HepG2 (cell line): ENCODE results near the gene MCC. TPM values are rescaled to one million over a fixed set of nuclear protein-coding genes. Genes with fewer than 3 reads are reported as not detected.

Experiments used
- ATAC-seq: fragments of 200-7000 bp; cut with Tn5 transposase; 3 replicates; pipeline ENCODE4 v1.9.1; 2020; ENCODE audit warnings: mild to moderate bottlenecking, moderate library complexity
- BruUV-seq: library from RNA; stranded (reverse); fragments of 400-500 nt; replicated peaks from 2 replicates; lab custom pipeline; 2021; lab: Mats Ljungman, UMichigan
- CTCF ChIA-PET: fragments of 300-600 bp; formaldehyde crosslinking; extraction: SDS; loops from one replicate; lab custom pipeline; 2021; ENCODE audit warnings: low total read pairs, inconsistent platforms, low intra/inter-chr PET ratio; lab: Yijun Ruan, JAX
- POLR2A ChIA-PET: fragments of 350-600 bp; sonication (Branson Sonifier 250); formaldehyde crosslinking; loops from one replicate; lab custom pipeline; 2020; ENCODE audit warnings: antibody characterized with exemption, inconsistent platforms; lab: Yijun Ruan, JAX
- DNase-seq: peaks from one replicate; pipeline ENCODE4 v3.0.0-alpha.2; 2015; ENCODE audit warnings: low spot score
- FAIRE-seq: peaks from 3 replicates; lab custom pipeline; 2011; peaks lifted over from hg19 to GRCh38; lab: Jason Lieb, UNC
- H2AFZ ChIP-seq: one replicate; pipeline ENCODE4 v1.6.1; 2011; ENCODE audit warnings: low read length, inconsistent platforms
- H3K27ac ChIP-seq: fragments of 300-600 bp; 3 replicates; pipeline ENCODE4 v1.8.0; 2011; ENCODE audit warnings: mixed run types, mild to moderate bottlenecking, mixed read lengths, low read length, inconsistent platforms; ENCODE audit not compliant: insufficient read depth; ENCODE audit errors: extremely low read length
- H3K27me3 ChIP-seq, 2 experiments: fragments of 200-600 bp in 1 of 2; 2 replicates in 1 of 2; 3 replicates in 1 of 2; pipeline versions ENCODE4 v1.6.0 to v1.8.0; 2011; ENCODE audit warnings: low read length in 2 of 2, mild to moderate bottlenecking in 2 of 2, moderate library complexity in 2 of 2, inconsistent platforms in 1 of 2; ENCODE audit not compliant: insufficient read depth in 2 of 2, control insufficient read depth in 1 of 2
- H3K36me3 ChIP-seq, 2 experiments: fragments of 200-600 bp in 1 of 2; replicated peaks in 1 of 2; 2 replicates in 1 of 2; 3 replicates in 1 of 2; pipeline versions ENCODE4 v1.5.1 to v1.8.0; 2011; ENCODE audit warnings: low read length in 2 of 2, inconsistent platforms in 1 of 2; ENCODE audit not compliant: insufficient read depth in 2 of 2, control insufficient read depth in 1 of 2
- H3K4me1 ChIP-seq: 2 replicates; pipeline ENCODE4 v1.5.1; 2012; ENCODE audit warnings: low read length, inconsistent platforms; ENCODE audit not compliant: insufficient read depth
- H3K4me2 ChIP-seq: 2 replicates; pipeline ENCODE4 v1.6.0; 2011; ENCODE audit warnings: low read depth, low read length, inconsistent platforms
- H3K4me3 ChIP-seq, 3 experiments: fragments of 200-600 bp in 1 of 3; sonication (generic), shearing (Covaris generic) in 1 of 3; replicated peaks in 1 of 3; 2 replicates each; pipeline ENCODE4 v1.5.1; 2011 to 2016; ENCODE audit warnings: low read length in 3 of 3, inconsistent platforms in 2 of 3, low read depth in 2 of 3, mild to moderate bottlenecking in 2 of 3, control low read depth in 1 of 3, mixed read lengths in 1 of 3; ENCODE audit not compliant: insufficient read depth in 1 of 3
- H3K79me2 ChIP-seq: one replicate; pipeline ENCODE4 v1.6.1; 2011; ENCODE audit warnings: low read length, inconsistent platforms; ENCODE audit not compliant: insufficient read depth
- H3K9ac ChIP-seq: 2 replicates; pipeline ENCODE4 v1.6.0; 2011; ENCODE audit warnings: mild to moderate bottlenecking, low read depth, low read length, inconsistent platforms; ENCODE audit not compliant: insufficient read depth
- H3K9me3 ChIP-seq: 2 replicates; pipeline ENCODE4 v1.5.1; 2012; ENCODE audit warnings: mild to moderate bottlenecking, low read length
- H4K20me1 ChIP-seq: 2 replicates; pipeline ENCODE4 v1.6.0; 2011; ENCODE audit warnings: inconsistent platforms, mild to moderate bottlenecking, low read length, moderate library complexity; ENCODE audit not compliant: insufficient read depth
- CREBL2 ChIP-seq: sonication (generic); formaldehyde crosslinking; IDR thresholded peaks from 2 replicates; pipeline ENCODE4 v1.8.1; 2023; ENCODE audit warnings: missing genetic modification reagents, mild to moderate bottlenecking, borderline replicate concordance
- DNMT1 ChIP-seq: sonication (generic); formaldehyde crosslinking; IDR thresholded peaks from 2 replicates; pipeline ENCODE4 v1.5.1; 2020; ENCODE audit warnings: mild to moderate bottlenecking, missing genetic modification reagents
- HBP1 ChIP-seq: IDR thresholded peaks from 2 replicates; pipeline ENCODE4 v1.6.1; 2016; ENCODE audit warnings: low read depth, control low read depth
- HHEX ChIP-seq: IDR thresholded peaks from 2 replicates; pipeline ENCODE4 v1.6.1; 2016; ENCODE audit warnings: control low read depth
- HIC2 ChIP-seq: sonication (generic); formaldehyde crosslinking; IDR thresholded peaks from 2 replicates; pipeline ENCODE4 v1.9.0; 2022; ENCODE audit warnings: low read depth, missing genetic modification reagents
- MTA3 ChIP-seq: sonication (generic); formaldehyde crosslinking; IDR thresholded peaks from 2 replicates; pipeline ENCODE4 v1.4.0; 2020; ENCODE audit warnings: missing genetic modification reagents
- SCMH1 ChIP-seq: sonication (generic); formaldehyde crosslinking; IDR thresholded peaks from 2 replicates; pipeline ENCODE4 v1.9.0; 2021; ENCODE audit warnings: missing genetic modification reagents, mild to moderate bottlenecking, borderline replicate concordance
- TEF ChIP-seq: sonication (generic); formaldehyde crosslinking; IDR thresholded peaks from 2 replicates; pipeline ENCODE4 v1.5.0; 2020; ENCODE audit warnings: missing genetic modification reagents
- ZNF674 ChIP-seq: sonication (generic); formaldehyde crosslinking; IDR thresholded peaks from 2 replicates; pipeline ENCODE4 v1.5.0; 2020; ENCODE audit warnings: low read depth, mild to moderate bottlenecking, missing genetic modification reagents
- ZNF790 ChIP-seq: sonication (generic); formaldehyde crosslinking; IDR thresholded peaks from 2 replicates; pipeline ENCODE4 v1.8.0; 2022; ENCODE audit warnings: missing genetic modification reagents, mild to moderate bottlenecking, borderline replicate concordance
- WGBS: methylation state at CpG from one replicate; pipeline ENCODE4 v1.1.6; 2017; ENCODE audit warnings: low lambda C conversion rate; 5-methylcytosine and 5-hydroxymethylcytosine counted together
- in situ Hi-C: cut with HindIII; loops from 2 replicates; pipeline ENCODE4 v1.10.0; 2017; ENCODE audit warnings: low pct_unique_long_range_greater_than_20kb; ENCODE audit not compliant: extremely low pct_ligation_motif_present
- intact Hi-C: fragments of 100-400 bp; cut with micrococcal nuclease; formaldehyde crosslinking; loops from one replicate; pipeline ENCODE4 v1.10.0; 2022; ENCODE audit not compliant: unreplicated experiment
- polyA plus RNA-seq, 8 experiments: library from polyadenylated mRNA; depleted of rRNA in 3 of 8; stranded (reverse) in 7 of 8; unstranded in 1 of 8; fragments of >200 nt; fragmentation: Illumina TruSeq in 4 of 8; extraction: Trizol in 4 of 8; gene quantifications; 2 replicates each; pipeline versions ENCODE4 v1.2.1 to v1.2.3, GENCODE V29; 2011 to 2016; ENCODE audit warnings: low read depth in 4 of 8, missing spikeins in 1 of 8, mixed read lengths in 1 of 8; ENCODE audit not compliant: insufficient read depth in 1 of 8
- total RNA-seq, 5 experiments: library from RNA; depleted of rRNA; stranded (reverse); fragments of >200 nt; fragmentation: Illumina TruSeq; extraction: Trizol; gene quantifications; 2 replicates each; pipeline ENCODE4 v1.2.3, GENCODE V29; 2016; ENCODE audit warnings: low read depth in 1 of 5
- TF ChIP-seq, protein P1 (sequence below): sonication (generic); formaldehyde crosslinking; IDR thresholded peaks from one replicate; pipeline ENCODE4 v1.5.1; 2020; ENCODE audit warnings: mild to moderate bottlenecking, missing genetic modification reagents; ENCODE audit errors: not compliant biosample characterization

The MCC gene
- total and polyA plus RNA-seq, 2 of the 13 experiments (the other 11 are each of a cell fraction or from before 2014, with no cell fraction given), result 0.55 to 2.4 TPM

DNA sequence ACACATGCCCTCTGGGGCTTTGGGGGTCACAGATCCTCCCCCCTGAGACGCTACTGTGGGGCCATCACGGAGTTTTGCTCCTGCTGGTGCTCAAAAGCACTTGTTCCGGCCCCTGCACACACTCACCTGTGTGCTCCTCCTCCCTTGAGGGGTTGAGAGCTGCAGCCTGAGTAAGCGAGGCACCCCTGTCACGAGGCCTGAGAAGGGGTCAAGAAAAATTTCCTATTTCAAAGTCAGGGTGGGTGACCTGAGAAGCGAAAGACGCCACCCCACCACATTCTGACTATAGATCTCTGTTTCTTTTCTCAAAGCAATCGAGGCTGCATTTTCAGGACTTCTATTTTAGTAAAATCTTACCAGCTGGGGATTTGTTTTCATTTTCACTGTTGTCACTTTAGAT lies 373.2 kb downstream of the MCC start:
- H3K4me2 ChIP-seq, result no peak overlapping the region
- H3K36me3 ChIP-seq, result no peaks in the 10 kb centered on the region
- FAIRE-seq (no peak), ATAC-seq (no peak), DNase-seq (no peak)
- no peaks in the 10 kb centered on the region for H3K4me1 ChIP-seq
- no TSS peak for BruUV-seq
- no peak overlapping the region for H2AFZ ChIP-seq
- no peaks in the 10 kb centered on the region for H3K79me2 ChIP-seq
- POLR2A ChIA-PET, result no interaction called here
- no peak overlapping the region for H3K9ac ChIP-seq
- H3K9me3 ChIP-seq, result no peaks in the 10 kb centered on the region
- no peak overlapping the region for H3K4me3 ChIP-seq
- WGBS, result 70% methylated on average over 7 of the region's 8 CpGs
- in situ Hi-C loops (no loop called here), intact Hi-C loops (no loop called here)
- CTCF ChIA-PET, result no interaction called here
- no peaks in the 10 kb centered on the region for H4K20me1 ChIP-seq
- H3K27ac ChIP-seq, result no peak overlapping the region
- no peaks in the 10 kb centered on the region for H3K27me3 ChIP-seq
- TF ChIP-seq TEF (CRISPR knock-in tag) (no peak), SCMH1 (CRISPR knock-in tag) (no peak), HIC2 (CRISPR knock-in tag) (no peak), HBP1 (CRISPR knock-in tag) (no peak), ZNF674 (CRISPR knock-in tag) (no peak), DNMT1 (no peak), CREBL2 (CRISPR knock-in tag) (no peak), ZNF790 (CRISPR knock-in tag) (no peak), HHEX (no peak), MTA3 (no peak)
- TF ChIP-seq, protein P1, sequence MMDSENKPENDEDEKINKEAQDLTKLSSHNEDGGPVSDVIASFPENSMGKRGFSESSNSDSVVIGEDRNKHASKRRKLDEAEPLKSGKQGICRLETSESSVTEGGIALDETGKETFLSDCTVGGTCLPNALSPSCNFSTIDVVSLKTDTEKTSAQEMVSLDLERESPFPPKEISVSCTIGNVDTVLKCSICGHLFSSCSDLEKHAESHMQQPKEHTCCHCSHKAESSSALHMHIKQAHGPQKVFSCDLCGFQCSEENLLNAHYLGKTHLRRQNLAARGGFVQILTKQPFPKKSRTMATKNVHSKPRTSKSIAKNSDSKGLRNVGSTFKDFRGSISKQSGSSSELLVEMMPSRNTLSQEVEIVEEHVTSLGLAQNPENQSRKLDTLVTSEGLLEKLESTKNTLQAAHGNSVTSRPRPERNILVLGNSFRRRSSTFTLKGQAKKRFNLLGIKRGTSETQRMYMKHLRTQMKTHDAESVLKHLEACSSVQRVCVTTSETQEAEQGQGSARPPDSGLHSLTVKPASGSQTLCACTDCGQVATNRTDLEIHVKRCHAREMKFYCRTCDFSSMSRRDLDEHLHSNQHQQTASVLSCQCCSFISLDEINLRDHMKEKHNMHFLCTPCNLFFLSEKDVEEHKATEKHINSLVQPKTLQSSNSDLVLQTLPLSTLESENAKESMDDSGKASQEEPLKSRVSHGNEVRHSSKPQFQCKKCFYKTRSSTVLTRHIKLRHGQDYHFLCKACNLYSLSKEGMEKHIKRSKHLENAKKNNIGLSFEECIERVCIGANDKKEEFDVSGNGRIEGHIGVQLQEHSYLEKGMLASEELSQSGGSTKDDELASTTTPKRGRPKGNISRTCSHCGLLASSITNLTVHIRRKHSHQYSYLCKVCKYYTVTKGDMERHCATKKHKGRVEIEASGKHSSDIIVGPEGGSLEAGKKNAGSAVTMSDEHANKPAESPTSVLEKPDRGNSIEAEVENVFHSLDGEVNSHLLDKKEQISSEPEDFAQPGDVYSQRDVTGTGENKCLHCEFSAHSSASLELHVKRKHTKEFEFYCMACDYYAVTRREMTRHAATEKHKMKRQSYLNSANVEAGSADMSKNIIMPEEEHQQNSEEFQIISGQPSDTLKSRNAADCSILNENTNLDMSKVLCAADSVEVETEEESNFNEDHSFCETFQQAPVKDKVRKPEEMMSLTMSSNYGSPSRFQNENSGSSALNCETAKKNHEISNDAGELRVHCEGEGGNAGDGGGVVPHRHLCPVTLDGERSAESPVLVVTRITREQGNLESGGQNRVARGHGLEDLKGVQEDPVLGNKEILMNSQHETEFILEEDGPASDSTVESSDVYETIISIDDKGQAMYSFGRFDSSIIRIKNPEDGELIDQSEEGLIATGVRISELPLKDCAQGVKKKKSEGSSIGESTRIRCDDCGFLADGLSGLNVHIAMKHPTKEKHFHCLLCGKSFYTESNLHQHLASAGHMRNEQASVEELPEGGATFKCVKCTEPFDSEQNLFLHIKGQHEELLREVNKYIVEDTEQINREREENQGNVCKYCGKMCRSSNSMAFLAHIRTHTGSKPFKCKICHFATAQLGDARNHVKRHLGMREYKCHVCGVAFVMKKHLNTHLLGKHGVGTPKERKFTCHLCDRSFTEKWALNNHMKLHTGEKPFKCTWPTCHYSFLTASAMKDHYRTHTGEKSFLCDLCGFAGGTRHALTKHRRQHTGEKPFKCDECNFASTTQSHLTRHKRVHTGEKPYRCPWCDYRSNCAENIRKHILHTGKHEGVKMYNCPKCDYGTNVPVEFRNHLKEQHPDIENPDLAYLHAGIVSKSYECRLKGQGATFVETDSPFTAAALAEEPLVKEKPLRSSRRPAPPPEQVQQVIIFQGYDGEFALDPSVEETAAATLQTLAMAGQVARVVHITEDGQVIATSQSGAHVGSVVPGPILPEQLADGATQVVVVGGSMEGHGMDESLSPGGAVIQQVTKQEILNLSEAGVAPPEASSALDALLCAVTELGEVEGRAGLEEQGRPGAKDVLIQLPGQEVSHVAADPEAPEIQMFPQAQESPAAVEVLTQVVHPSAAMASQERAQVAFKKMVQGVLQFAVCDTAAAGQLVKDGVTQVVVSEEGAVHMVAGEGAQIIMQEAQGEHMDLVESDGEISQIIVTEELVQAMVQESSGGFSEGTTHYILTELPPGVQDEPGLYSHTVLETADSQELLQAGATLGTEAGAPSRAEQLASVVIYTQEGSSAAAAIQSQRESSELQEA (CRISPR knock-in tag), result no peak
